Neural cell (in vitro differentiated cells): ENCODE measurements around the gene PBRM1. TPM values are rescaled to one million over a fixed set of nuclear protein-coding genes. Genes with fewer than 3 reads are reported as not detected.

Source experiments
- H2AFZ ChIP-seq: fragments of 200-600, 300-800 bp; sonication (generic), shearing (Covaris generic); 2 replicates; pipeline ENCODE4 v1.6.0; 2014; ENCODE audit warnings: low read depth, mild to moderate bottlenecking, antibody characterized with exemption, low read length, moderate library complexity
- H3F3A ChIP-seq: fragments of 200-600 bp; shearing (Covaris generic); 2 replicates; pipeline ENCODE4 v1.6.1; 2016; ENCODE audit warnings: mild to moderate bottlenecking, moderate library complexity, mixed read lengths, antibody characterized with exemption, low read length; ENCODE audit not compliant: insufficient read depth, poor library complexity, severe bottlenecking
- H3K27ac ChIP-seq: fragments of 200-600, 300-800 bp; sonication (generic), shearing (Covaris generic); 2 replicates; pipeline ENCODE4 v1.5.1; 2014; ENCODE audit warnings: mild to moderate bottlenecking, low read length, moderate library complexity
- H3K27me3 ChIP-seq: fragments of 300-800, 200-600 bp; sonication (generic), shearing (Covaris generic); 2 replicates; pipeline ENCODE4 v1.6.0; 2014; ENCODE audit warnings: mild to moderate bottlenecking, low read depth, low read length, moderate library complexity; ENCODE audit not compliant: insufficient read depth
- H3K36me3 ChIP-seq: fragments of 300-800, 200-600 bp; sonication (generic), shearing (Covaris generic); 2 replicates; pipeline ENCODE4 v1.5.1; 2014; ENCODE audit warnings: mild to moderate bottlenecking, antibody characterized with exemption, low read length, moderate library complexity; ENCODE audit not compliant: insufficient read depth
- H3K4me2 ChIP-seq: fragments of 300-800, 200-600 bp; sonication (generic), shearing (Covaris generic); 2 replicates; pipeline ENCODE4 v1.6.0; 2014; ENCODE audit warnings: mild to moderate bottlenecking, low read length
- H3K4me3 ChIP-seq: fragments of 300-800, 200-600 bp; sonication (generic), shearing (Covaris generic); 2 replicates; pipeline ENCODE4 v1.5.1; 2014; ENCODE audit warnings: mild to moderate bottlenecking, low read length, moderate library complexity
- H3K79me2 ChIP-seq: fragments of 200-600 bp; shearing (Covaris generic); replicated peaks from 2 replicates; pipeline ENCODE4 v1.6.0; 2014; ENCODE audit warnings: mild to moderate bottlenecking, low read length, moderate library complexity; ENCODE audit not compliant: insufficient read depth
- H3K9ac ChIP-seq: fragments of 300-800, 200-600 bp; sonication (generic), shearing (Covaris generic); 2 replicates; pipeline ENCODE4 v1.6.1; 2016; ENCODE audit warnings: mild to moderate bottlenecking, low read length, mixed read lengths
- H3K9me2 ChIP-seq: fragments of 200-600 bp; shearing (Covaris generic); 2 replicates; pipeline ENCODE4 v1.6.1; 2016; ENCODE audit warnings: mild to moderate bottlenecking, low read length, mixed read lengths; ENCODE audit not compliant: insufficient read depth
- H3K9me3 ChIP-seq: fragments of 200-600, 300-800 bp; sonication (generic), shearing (Covaris generic); 2 replicates; pipeline ENCODE4 v1.6.1; 2016; ENCODE audit warnings: mild to moderate bottlenecking, mixed run types, low read length, moderate library complexity, mixed read lengths
- H4K20me1 ChIP-seq: fragments of 200-600 bp; shearing (Covaris generic); 2 replicates; pipeline ENCODE4 v1.6.1; 2016; ENCODE audit warnings: mild to moderate bottlenecking, mixed run types; ENCODE audit not compliant: insufficient read depth
- CTCF ChIP-seq: fragments of 450-650 bp; IDR thresholded peaks from 2 replicates; pipeline ENCODE4 v1.5.1; 2014; ENCODE audit warnings: antibody characterized with exemption, mild to moderate bottlenecking, moderate library complexity; ENCODE audit not compliant: poor library complexity, severe bottlenecking
- EP300 ChIP-seq: fragments of 450-650 bp; conservative IDR thresholded peaks from 2 replicates; pipeline ENCODE4 v1.6.1; 2014; ENCODE audit warnings: antibody characterized with exemption, mild to moderate bottlenecking, moderate library complexity; ENCODE audit not compliant: poor library complexity, severe bottlenecking
- EZH2 ChIP-seq: fragments of 200-600, 300-800 bp; shearing (Covaris generic), sonication (generic); IDR thresholded peaks from 2 replicates; pipeline ENCODE4 v1.6.1; 2014; ENCODE audit warnings: antibody characterized with exemption, low read length, borderline replicate concordance, mild to moderate bottlenecking; ENCODE audit not compliant: insufficient read depth, poor library complexity, severe bottlenecking
- MXI1 ChIP-seq: fragments of 450-650 bp; conservative IDR thresholded peaks from 2 replicates; pipeline ENCODE4 v1.6.1; 2014; ENCODE audit warnings: antibody characterized with exemption, mild to moderate bottlenecking; ENCODE audit not compliant: poor library complexity, severe bottlenecking
- POLR2AphosphoS5 ChIP-seq: IDR thresholded peaks from 2 replicates; pipeline ENCODE4 v1.6.1; 2012
- RAD21 ChIP-seq: fragments of 450-650 bp; conservative IDR thresholded peaks from 2 replicates; pipeline ENCODE4 v1.6.1; 2014; ENCODE audit warnings: antibody characterized with exemption, mild to moderate bottlenecking, moderate library complexity
- REST ChIP-seq: IDR thresholded peaks from 2 replicates; pipeline ENCODE4 v1.6.1; 2012; ENCODE audit warnings: borderline replicate concordance
- SMC3 ChIP-seq: fragments of 450-650 bp; conservative IDR thresholded peaks from 2 replicates; pipeline ENCODE4 v1.6.1; 2014; ENCODE audit warnings: antibody characterized with exemption, mild to moderate bottlenecking, moderate library complexity; ENCODE audit not compliant: poor library complexity
- TAF1 ChIP-seq: IDR thresholded peaks from 2 replicates; pipeline ENCODE4 v1.6.1; 2012; ENCODE audit warnings: low read depth
- polyA plus RNA-seq: library from polyadenylated mRNA; depleted of rRNA; stranded (reverse); fragments of >200 nt; gene quantifications from 2 replicates; pipeline ENCODE4 v1.2.3, GENCODE V29; 2014

Gene PBRM1
- polyA plus RNA-seq, 1 donor from 2014 or later: 66.6 TPM

GRCh38 chr3:52512105-52512504 lies 173.6 kb downstream of the PBRM1 start:
- Histone ChIP-seq H3K36me3 (no peaks in the 10 kb centered on the region), H3F3A (no peaks in the 10 kb centered on the region), H3K4me2 (no peak overlapping the region), H3K9me3 (no peaks in the 10 kb centered on the region), H2AFZ (no peak overlapping the region), H3K9ac (no peak overlapping the region), H3K9me2 (no peaks in the 10 kb centered on the region), H3K27me3 (no peaks in the 10 kb centered on the region), H3K79me2 (no peaks in the 10 kb centered on the region), H4K20me1 (no peaks in the 10 kb centered on the region), H3K27ac (no peak overlapping the region), H3K4me3 (no peak overlapping the region)
- no peak for TF ChIP-seq EP300
- no peak for TF ChIP-seq REST
- TF ChIP-seq RAD21: no peak
- TF ChIP-seq MXI1: no peak
- no peak for TF ChIP-seq CTCF

GRCh38 chr3:52511509-52511908 lies 174.2 kb downstream of the PBRM1 start:
- Histone ChIP-seq H3F3A (no peaks in the 10 kb centered on the region), H3K36me3 (no peaks in the 10 kb centered on the region), H3K9ac (no peak overlapping the region), H3K27me3 (no peaks in the 10 kb centered on the region), H3K4me3 (no peak overlapping the region), H2AFZ (no peak overlapping the region), H3K9me3 (no peaks in the 10 kb centered on the region), H3K4me2 (no peak overlapping the region), H3K9me2 (no peaks in the 10 kb centered on the region), H3K79me2 (no peaks in the 10 kb centered on the region), H3K27ac (no peak overlapping the region), H4K20me1 (no peaks in the 10 kb centered on the region)
- TF ChIP-seq REST (no peak), RAD21 (no peak), MXI1 (no peak), POLR2AphosphoS5 (no peak), SMC3 (no peak), EZH2 (no peak), TAF1 (no peak), CTCF (no peak), EP300 (no peak)
